22Rv1 (cell line): Measurements from ENCODE around the gene ZNF845.

Source experiments
- ZFX ChIP-seq: fragments of 450-650 bp; IDR thresholded peaks from 2 replicates; pipeline ENCODE4 v1.6.1; 2017; ENCODE audit warnings: antibody characterized with exemption, borderline replicate concordance
- TF ChIP-seq, protein P1 (sequence below): fragments of 450-650 bp; IDR thresholded peaks from 2 replicates; pipeline ENCODE4 v1.5.1; 2017; ENCODE audit warnings: mild to moderate bottlenecking

DNA sequence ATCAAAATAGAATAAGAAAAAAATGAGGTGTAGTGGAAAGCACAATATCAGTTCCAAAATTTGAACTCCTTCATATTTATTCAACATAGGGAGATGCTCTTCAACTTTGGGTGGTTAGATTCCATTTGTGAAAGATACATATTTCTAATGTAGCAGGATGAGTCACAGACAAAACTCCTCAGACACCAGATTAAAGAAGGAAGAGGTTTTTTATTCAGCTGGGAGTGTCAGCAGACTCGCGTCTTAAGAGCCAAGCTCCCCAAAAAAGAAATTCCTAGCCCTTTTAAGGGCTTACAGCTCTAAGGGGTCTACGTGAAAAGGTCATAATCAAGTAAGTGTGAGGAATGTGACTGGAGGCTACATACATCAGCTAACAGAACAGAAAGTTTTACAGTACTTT, 54.6 kb downstream of the ZNF845 start:
- TF ChIP-seq, protein P1, sequence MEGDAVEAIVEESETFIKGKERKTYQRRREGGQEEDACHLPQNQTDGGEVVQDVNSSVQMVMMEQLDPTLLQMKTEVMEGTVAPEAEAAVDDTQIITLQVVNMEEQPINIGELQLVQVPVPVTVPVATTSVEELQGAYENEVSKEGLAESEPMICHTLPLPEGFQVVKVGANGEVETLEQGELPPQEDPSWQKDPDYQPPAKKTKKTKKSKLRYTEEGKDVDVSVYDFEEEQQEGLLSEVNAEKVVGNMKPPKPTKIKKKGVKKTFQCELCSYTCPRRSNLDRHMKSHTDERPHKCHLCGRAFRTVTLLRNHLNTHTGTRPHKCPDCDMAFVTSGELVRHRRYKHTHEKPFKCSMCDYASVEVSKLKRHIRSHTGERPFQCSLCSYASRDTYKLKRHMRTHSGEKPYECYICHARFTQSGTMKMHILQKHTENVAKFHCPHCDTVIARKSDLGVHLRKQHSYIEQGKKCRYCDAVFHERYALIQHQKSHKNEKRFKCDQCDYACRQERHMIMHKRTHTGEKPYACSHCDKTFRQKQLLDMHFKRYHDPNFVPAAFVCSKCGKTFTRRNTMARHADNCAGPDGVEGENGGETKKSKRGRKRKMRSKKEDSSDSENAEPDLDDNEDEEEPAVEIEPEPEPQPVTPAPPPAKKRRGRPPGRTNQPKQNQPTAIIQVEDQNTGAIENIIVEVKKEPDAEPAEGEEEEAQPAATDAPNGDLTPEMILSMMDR: no peak
- TF ChIP-seq ZFX: no peak
